ENCODE results near the gene STOM. TPM values are rescaled to one million over a fixed set of nuclear protein-coding genes. Genes with fewer than 3 reads are reported as not detected.

STOM gene
- total and polyA plus RNA-seq, 2 of the 8 experiments (the other 6 are each of a cell fraction or from before 2014, with no cell fraction given) = 25.2 to 60.4 TPM

DNA sequence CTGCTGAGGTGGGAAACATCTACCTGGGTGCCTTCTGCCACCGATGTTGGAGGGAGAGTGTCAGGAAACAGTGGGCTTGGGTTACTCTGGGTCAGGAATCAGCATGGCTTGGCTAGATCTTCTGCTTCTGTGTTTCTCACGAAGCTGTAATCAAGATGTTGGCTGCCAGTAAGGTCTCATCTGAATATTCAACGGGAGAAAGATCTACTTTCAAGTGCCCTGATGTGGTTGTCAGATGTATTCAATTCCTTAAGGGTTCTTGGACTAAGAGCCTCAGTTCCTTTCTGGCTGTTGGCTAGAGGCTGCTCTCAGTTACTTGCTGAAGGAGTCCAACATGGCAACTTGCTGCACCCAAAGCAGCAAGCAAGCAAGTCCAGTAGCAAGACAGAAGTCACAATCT, 41.9 kb upstream of the STOM start:
- Histone ChIP-seq H3K4me3 (ENCODE audit: extremely low read depth in 1 of 4, insufficient read depth in 2 of 4, low read depth in 3 of 4, low read length in 4 of 4) (no peak overlapping the region), H3K4ac (replicated peaks; ENCODE audit: insufficient read length, low read depth, low read length) (no peak overlapping the region), H3K23me2 (ENCODE audit: low read depth, low read length) (no peaks in the 10 kb centered on the region), H3K9me3 (ENCODE audit: insufficient read depth in 2 of 2, low read depth in 1 of 2, low read length in 1 of 2) (no peaks in the 10 kb centered on the region), H2AFZ (ENCODE audit: low read length) (no peak overlapping the region), H4K5ac (ENCODE audit: insufficient read length, low read depth, low read length) (no peak overlapping the region), H3K23ac (ENCODE audit: insufficient read length) (no peak overlapping the region), H2BK20ac (ENCODE audit: low read length) (no peak overlapping the region), H3K27me3 (replicated peaks in 1 of 4; ENCODE audit: control insufficient read depth in 3 of 4, extremely low read depth in 1 of 4, insufficient read depth in 3 of 4, low read length in 3 of 4) (no peaks in the 10 kb centered on the region), H2BK15ac (ENCODE audit: low read length) (no peak overlapping the region), H4K91ac (replicated peaks; ENCODE audit: insufficient read length, low read length) (no peak overlapping the region), H4K20me1 (replicated peaks in 1 of 2; ENCODE audit: control insufficient read depth in 1 of 2, insufficient read depth in 2 of 2, low read length in 2 of 2) (no peaks in the 10 kb centered on the region), H3K56ac (replicated peaks; ENCODE audit: insufficient read length, low read depth, low read length) (no peak overlapping the region), H3K79me1 (ENCODE audit: low read depth, low read length) (no peaks in the 10 kb centered on the region), H2AK5ac (ENCODE audit: low read depth, low read length) (no peak overlapping the region), H3K14ac (ENCODE audit: insufficient read length) (no peak overlapping the region), H3K4me1 (replicated peaks in 1 of 4; ENCODE audit: control insufficient read depth in 3 of 4, insufficient read depth in 4 of 4, low read length in 3 of 4) (0 out of 7 replicates have a peak, but pooled peaks cover 0 to 3% (median 1%) of the 10 kb centered on the region in 4 experiments), H3K18ac (ENCODE audit: extremely low read depth, low read length) (no peak overlapping the region), H3K36me3 (ENCODE audit: control insufficient read depth in 2 of 4, insufficient read depth in 4 of 4, low read length in 3 of 4) (no peaks in the 10 kb centered on the region), H3K9ac (replicated peaks in 1 of 4; ENCODE audit: extremely low read depth in 1 of 4, low read depth in 3 of 4, low read length in 3 of 4) (no peak overlapping the region), H3K4me2 (ENCODE audit: insufficient read depth in 1 of 2, low read depth in 2 of 2, low read length in 2 of 2) (no peak overlapping the region), H2BK12ac (ENCODE audit: low read depth, low read length) (no peak overlapping the region; the same call in 1 of the 2 replicates), H3K79me2 (ENCODE audit: control insufficient read depth in 1 of 2, insufficient read depth in 2 of 2, low read length in 2 of 2) (no peaks in the 10 kb centered on the region), H3K27ac (ENCODE audit: low read depth, low read length) (no peak overlapping the region), H2BK5ac (ENCODE audit: low read depth, low read length) (no peak overlapping the region), H2BK120ac (replicated peaks; ENCODE audit: low read depth, low read length) (no peak overlapping the region), H4K8ac (ENCODE audit: extremely low read depth, insufficient read depth, low read length) (no peak overlapping the region)
- ChIA-PET POLR2A (ENCODE audit: partially characterized antibody) (no interaction called here), CTCF (ENCODE audit: partially characterized antibody) (interaction anchor here (0.5 to 1.0 kb wide), 4 partner anchors 43 to 198 kb away, joined by 3 read pairs; no protein-coding TSS in a partner anchor)
- DNase-seq (ENCODE audit: low read depth in 1 of 2, low spot score in 2 of 2) (no peak), FAIRE-seq (no peak)
- 78% methylated on average over 3 of the region's 3 CpGs; no CpG with 5 or more reads in 1 of the 2 experiments for whole genome bisulfite sequencing, 2 experiments (ENCODE audit: extremely low coverage in 1 of 2, insufficient coverage in 1 of 2, insufficient read length in 1 of 2, insufficient replicate concordance in 2 of 2, low coverage in 1 of 2, low lambda C conversion rate in 2 of 2, missing lambda C conversion rate in 1 of 2)
- TF ChIP-seq CEBPB (IDR thresholded peaks at IDR 0.05; ENCODE audit: low read depth, low read length) (no peak), POLR2A (IDR thresholded peaks at IDR 0.05; ENCODE audit: control extremely low read depth in 1 of 2, low read depth in 2 of 2, low read length in 2 of 2) (no peak), RBBP5 (IDR thresholded peaks at IDR 0.05; ENCODE audit: borderline replicate concordance, low read depth, low read length) (no peak), RXRA (IDR thresholded peaks at IDR 0.05; ENCODE audit: insufficient read depth, low read depth, low read length) (no peak), FOSL1 (IDR thresholded peaks at IDR 0.05; ENCODE audit: insufficient read depth, low read depth, low read length) (no peak), RNF2 (IDR thresholded peaks at IDR 0.05; ENCODE audit: borderline replicate concordance, low read depth, low read length, missing control alignments, poor library complexity, severe bottlenecking) (no peak), CBX5 (IDR thresholded peaks at IDR 0.05; ENCODE audit: low read depth, low read length) (no peak), TAF7 (optimal IDR thresholded peaks at IDR 0.05; ENCODE audit: borderline replicate concordance, low read depth, low read length) (no peak), SUZ12 (IDR thresholded peaks at IDR 0.05; ENCODE audit: low read length) (no peak), JUN (IDR thresholded peaks at IDR 0.05; ENCODE audit: low read depth, low read length) (no peak), TAF1 (IDR thresholded peaks at IDR 0.05; ENCODE audit: low read depth, low read length) (no peak), CTBP2 (IDR thresholded peaks at IDR 0.05; ENCODE audit: borderline replicate concordance, insufficient read depth, insufficient read length, low read length) (no peak)
- TF ChIP-seq, protein P1, sequence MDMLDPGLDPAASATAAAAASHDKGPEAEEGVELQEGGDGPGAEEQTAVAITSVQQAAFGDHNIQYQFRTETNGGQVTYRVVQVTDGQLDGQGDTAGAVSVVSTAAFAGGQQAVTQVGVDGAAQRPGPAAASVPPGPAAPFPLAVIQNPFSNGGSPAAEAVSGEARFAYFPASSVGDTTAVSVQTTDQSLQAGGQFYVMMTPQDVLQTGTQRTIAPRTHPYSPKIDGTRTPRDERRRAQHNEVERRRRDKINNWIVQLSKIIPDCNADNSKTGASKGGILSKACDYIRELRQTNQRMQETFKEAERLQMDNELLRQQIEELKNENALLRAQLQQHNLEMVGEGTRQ (IDR thresholded peaks at IDR 0.05; ENCODE audit: low read length) = no peak
